Left hindlimb (tissue), 1 donor: ENCODE results near the gene DLGAP1.

Source experiments
- DNase-seq: peaks from one replicate; pipeline ENCODE4 v3.0.0-alpha.2; 2018

DLGAP1 gene

GRCh38 chr18:3886575-3887322, 568.4 kb downstream of the DLGAP1 start:
- no peak for DNase-seq

- no peak for DNase-seq
Measured at GRCh38 chr18:3885209-3885792, 569.8 kb downstream of the DLGAP1 start.

- DNase-seq = no peak
Measured at GRCh38 chr18:3879836-3880120, 575.3 kb downstream of the DLGAP1 start.

GRCh38 chr18:3879114-3879835, 575.8 kb downstream of the DLGAP1 start:
- no peak for DNase-seq

GRCh38 chr18:3878401-3878800, 576.7 kb downstream of the DLGAP1 start:
- no peak for DNase-seq

- no peak for DNase-seq
Measured at GRCh38 chr18:3877678-3878077, 577.4 kb downstream of the DLGAP1 start.

- no peak for DNase-seq
Measured at GRCh38 chr18:3875961-3876360, 579.1 kb downstream of the DLGAP1 start.

GRCh38 chr18:3875376-3875775, 579.7 kb downstream of the DLGAP1 start:
- DNase-seq = no peak

- no peak for DNase-seq
Measured at GRCh38 chr18:3874581-3874980, 580.5 kb downstream of the DLGAP1 start.

GRCh38 chr18:3874125-3874524, 581.0 kb downstream of the DLGAP1 start:
- DNase-seq = no peak

- no peak for DNase-seq
Measured at GRCh38 chr18:3873698-3874097, 581.4 kb downstream of the DLGAP1 start.

GRCh38 chr18:3873211-3873610, 581.9 kb downstream of the DLGAP1 start:
- DNase-seq = no peak

GRCh38 chr18:3872641-3873040, 582.5 kb downstream of the DLGAP1 start:
- DNase-seq = no peak

- DNase-seq = no peak
Measured at GRCh38 chr18:3871687-3872086, 583.4 kb downstream of the DLGAP1 start.

GRCh38 chr18:3870914-3871313, 584.2 kb downstream of the DLGAP1 start:
- DNase-seq = no peak

- DNase-seq = no peak
Measured at GRCh38 chr18:3869848-3870247, 585.3 kb downstream of the DLGAP1 start.

- DNase-seq = peak; percentile 39
Measured at GRCh38 chr18:3867864-3868311, 587.2 kb downstream of the DLGAP1 start.

GRCh38 chr18:3867236-3867635, 587.9 kb downstream of the DLGAP1 start:
- DNase-seq = no peak

GRCh38 chr18:3864669-3865298, 590.3 kb downstream of the DLGAP1 start:
- DNase-seq = no peak

GRCh38 chr18:3863593-3863992, 591.5 kb downstream of the DLGAP1 start:
- DNase-seq = no peak

GRCh38 chr18:3863006-3863405, 592.1 kb downstream of the DLGAP1 start:
- no peak for DNase-seq

- DNase-seq = no peak
Measured at GRCh38 chr18:3861495-3861894, 593.6 kb downstream of the DLGAP1 start.

- no peak for DNase-seq
Measured at GRCh38 chr18:3857544-3857943, 597.6 kb downstream of the DLGAP1 start.

GRCh38 chr18:3855966-3856365, 599.1 kb downstream of the DLGAP1 start:
- no peak for DNase-seq
